ENCODE measurements around the gene PRKAA1. TPM values are rescaled to one million over a fixed set of nuclear protein-coding genes. Genes with fewer than 3 reads are reported as not detected.

PRKAA1 gene
- total and polyA plus RNA-seq, 2 of the 13 experiments (the other 11 are each of a cell fraction or from before 2014, with no cell fraction given) = 36.6 to 58.0 TPM

- TF ChIP-seq ARID5B (CRISPR knock-in tag; IDR thresholded peaks at IDR 0.05) (peak; percentile 87), ZNF343 (CRISPR knock-in tag; IDR thresholded peaks at IDR 0.05) (no peak), MEF2D (CRISPR knock-in tag; IDR thresholded peaks at IDR 0.05) (peak; percentile 94), ZNF280B (CRISPR knock-in tag; IDR thresholded peaks at IDR 0.05; ENCODE audit: borderline replicate concordance) (peak; percentile 51; the same call in 1 of the 2 replicates), CHCHD3 (CRISPR knock-in tag; IDR thresholded peaks at IDR 0.05) (0 out of 2 replicates have a peak, but pooled peaks have one; percentile 39), ZNF441 (CRISPR knock-in tag; IDR thresholded peaks at IDR 0.05; ENCODE audit: borderline replicate concordance) (peak; percentile 29), ZMYM3 (CRISPR knock-in tag; IDR thresholded peaks at IDR 0.05) (peak; percentile 79; the same call in 1 of the 2 replicates), ZNF747 (CRISPR knock-in tag; IDR thresholded peaks at IDR 0.05; ENCODE audit: borderline replicate concordance) (peak; percentile 98), REST (IDR thresholded peaks at IDR 0.05; ENCODE audit: borderline replicate concordance in 1 of 2, low read depth in 1 of 2, low read length in 2 of 2) (peak in 1 of 2 experiments; percentile 71; a peak in 2 of 4 replicates), MTF2 (CRISPR knock-in tag; IDR thresholded peaks at IDR 0.05; ENCODE audit: borderline replicate concordance) (0 out of 2 replicates have a peak, but pooled peaks have one; percentile 86), ERF (CRISPR knock-in tag; IDR thresholded peaks at IDR 0.05) (peak; percentile 96), PHF20 (CRISPR knock-in tag; IDR thresholded peaks at IDR 0.05) (peak; percentile 99), ZNF781 (CRISPR knock-in tag; IDR thresholded peaks at IDR 0.05; ENCODE audit: borderline replicate concordance, not compliant biosample characterization) (peak; percentile 70), ZBTB20 (CRISPR knock-in tag; IDR thresholded peaks at IDR 0.05; ENCODE audit: borderline replicate concordance, low read depth) (peak; percentile 93), THRA (CRISPR knock-in tag; IDR thresholded peaks at IDR 0.05; ENCODE audit: borderline replicate concordance) (peak; percentile 82; the same call in 1 of the 2 replicates), NR2F6 (IDR thresholded peaks at IDR 0.05) (peak; percentile 44; the same call in 1 of the 2 replicates), NR2F6 (CRISPR knock-in tag; IDR thresholded peaks at IDR 0.05) (peak; percentile 76)
Measured at GRCh38 chr5:40834849-40835787, 36.9 kb upstream of the PRKAA1 start, which contains the start of gene RPL37 (continued).

Measured in HepG2 (cell line).